Muscle of leg (tissue), 11 donors: ENCODE data around the gene AGAP1. TPM values are rescaled to one million over a fixed set of nuclear protein-coding genes. Genes with fewer than 3 reads are reported as not detected.

Experiments
- DNase-seq: peaks from one replicate; pipeline ENCODE4 v3.0.0; 2013
- H3K27ac ChIP-seq: one replicate; pipeline ENCODE4 v1.5.1; 2013; ENCODE audit warnings: mild to moderate bottlenecking, low read length, control low read depth
- H3K27me3 ChIP-seq: one replicate; pipeline ENCODE4 v1.6.1; 2013; ENCODE audit warnings: low read length; ENCODE audit not compliant: control insufficient read depth, insufficient read depth
- H3K36me3 ChIP-seq: one replicate; pipeline ENCODE4 v1.6.1; 2013; ENCODE audit warnings: low read length; ENCODE audit not compliant: control insufficient read depth, insufficient read depth
- H3K4me1 ChIP-seq: one replicate; pipeline ENCODE4 v1.6.1; 2013; ENCODE audit warnings: low read length; ENCODE audit not compliant: control insufficient read depth, insufficient read depth
- H3K4me3 ChIP-seq: one replicate; pipeline ENCODE4 v1.5.1; 2013; ENCODE audit warnings: low read length, control low read depth
- H3K9me3 ChIP-seq: replicated peaks from 2 replicates; pipeline ENCODE4 v1.6.1; 2013; ENCODE audit warnings: low read depth, low read length; ENCODE audit not compliant: control insufficient read depth
- WGBS: methylation state at CpG from one replicate; pipeline ENCODE4 v1.1.5; 2013; ENCODE audit warnings: missing lambda C conversion rate; ENCODE audit not compliant: insufficient coverage; 5-methylcytosine and 5-hydroxymethylcytosine counted together
- polyA plus RNA-seq, 8 donors: library from polyadenylated mRNA; unstranded; fragments of 120-200 nt; gene quantifications; one replicate each; pipeline versions ENCODE4 v1.2.1 to v1.2.3, GENCODE V29; 2013; ENCODE audit warnings: inconsistent platforms in 1 of 8, low replicate concordance in 1 of 8; ENCODE audit not compliant: insufficient read length in 8 of 8, insufficient read depth in 1 of 8
- total RNA-seq: library from RNA; stranded (reverse); fragments of 120-200 nt; gene quantifications from one replicate; pipeline ENCODE4 v1.2.4, GENCODE V29; 2013

AGAP1 gene
- total and polyA plus RNA-seq, 9 donors = 19.1 to 32.0 (median 26.8) TPM

DNA sequence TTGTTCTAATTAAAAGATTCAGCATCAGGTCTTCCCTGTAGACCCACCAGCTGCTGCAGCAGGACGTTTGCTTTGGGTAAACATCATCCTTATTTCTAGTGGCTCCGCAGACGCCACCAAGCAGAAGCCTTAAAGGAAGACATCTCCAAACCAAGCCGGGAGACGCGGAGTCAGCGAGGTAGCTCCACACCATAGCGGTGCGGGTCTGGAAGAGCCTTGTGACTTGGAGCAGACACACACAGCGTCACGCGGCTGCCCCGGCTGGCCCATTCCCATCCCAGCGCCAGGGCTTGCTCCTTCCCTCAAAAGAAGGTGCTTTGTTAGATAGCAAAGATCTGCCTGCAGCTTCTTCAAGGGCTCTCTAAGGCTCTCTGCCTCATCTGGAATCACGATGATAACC is 437.8 kb downstream of the AGAP1 start:
- no peak for DNase-seq
- WGBS = 83% methylated on average over 8 of the region's 15 CpGs
- Histone ChIP-seq H3K36me3 (peaks cover 33% of the 10 kb centered on the region), H3K9me3 (no peaks in the 10 kb centered on the region), H3K4me1 (peaks cover 8% of the 10 kb centered on the region), H3K27ac (no peak overlapping the region), H3K4me3 (no peak overlapping the region), H3K27me3 (no peaks in the 10 kb centered on the region)

DNA sequence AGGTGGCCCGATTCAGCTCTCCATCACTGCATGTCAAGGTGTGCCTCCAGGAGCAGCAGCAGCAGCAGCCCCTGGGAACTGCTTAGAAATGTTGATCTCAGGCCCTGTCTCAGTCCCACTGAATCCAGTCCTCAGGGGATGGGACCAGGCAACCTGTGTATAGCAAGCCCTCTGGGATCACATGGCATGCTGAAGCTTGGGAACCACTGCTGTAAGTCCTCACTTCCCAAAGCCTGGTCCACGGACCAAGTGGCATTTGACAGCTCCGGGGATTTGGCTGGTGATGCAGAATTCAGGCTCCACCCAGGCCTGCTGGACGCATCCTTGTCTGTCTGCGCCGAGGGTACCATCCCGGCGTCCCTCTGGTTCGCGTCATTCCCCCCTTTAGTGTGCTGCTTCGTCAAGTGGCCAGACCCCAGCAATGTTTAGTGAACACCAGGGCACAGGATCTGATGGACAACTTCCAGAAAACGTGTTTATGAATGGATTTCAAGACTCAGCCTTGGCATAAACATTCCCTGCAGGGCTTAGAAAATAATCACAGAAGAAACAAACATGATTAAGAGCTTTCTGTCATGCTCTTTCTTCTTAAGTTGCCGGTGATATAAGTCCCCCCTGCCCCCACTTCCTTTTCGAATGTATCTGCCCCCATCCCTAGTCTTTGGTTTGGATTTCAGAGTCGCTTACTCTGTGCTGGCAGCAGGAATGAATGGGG is 440.4 kb downstream of the AGAP1 start:
- Histone ChIP-seq H3K4me1 (peaks cover 7% of the 10 kb centered on the region), H3K36me3 (peaks cover 38% of the 10 kb centered on the region), H3K9me3 (no peaks in the 10 kb centered on the region), H3K27ac (no peak overlapping the region), H3K4me3 (no peak overlapping the region), H3K27me3 (no peaks in the 10 kb centered on the region)
- 79% methylated on average over 13 of the region's 15 CpGs for WGBS
- DNase-seq = no peak

DNA sequence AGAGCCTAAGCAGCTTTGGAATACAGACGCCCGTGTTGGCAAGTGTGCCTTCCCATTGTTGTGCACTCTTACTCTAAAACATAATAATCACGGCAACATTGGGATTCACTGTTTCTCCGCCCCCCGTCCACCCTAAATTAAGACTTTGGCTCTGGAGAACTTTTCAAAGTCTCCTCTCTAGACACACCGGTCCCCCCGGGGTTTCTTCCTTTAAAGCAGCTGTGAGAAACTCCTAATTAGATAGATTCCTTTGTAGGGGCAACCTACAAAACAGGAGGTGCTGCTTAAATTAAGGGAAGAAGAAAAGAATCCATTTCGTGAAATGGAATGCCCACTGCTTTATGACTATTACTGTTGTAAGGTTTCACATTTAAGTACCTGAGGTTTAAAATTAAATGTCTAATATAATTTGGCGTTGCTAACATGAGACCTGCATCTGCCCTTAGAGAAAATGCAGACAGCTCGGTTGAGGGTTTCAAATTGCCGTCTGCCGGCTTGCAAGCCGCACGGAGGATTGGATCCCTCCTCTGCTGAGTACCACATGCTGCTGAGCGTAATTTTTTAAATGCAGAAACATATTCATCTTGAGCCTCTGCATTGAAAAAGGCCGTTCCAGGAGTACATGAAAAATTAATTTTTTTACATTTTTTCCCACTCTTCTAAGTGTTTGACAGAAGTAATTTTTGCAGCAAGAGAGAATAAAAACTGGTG is 441.1 kb downstream of the AGAP1 start:
- H3K4me1 ChIP-seq = peaks cover 7% of the 10 kb centered on the region
- H3K36me3 ChIP-seq = peaks cover 45% of the 10 kb centered on the region
- 57% methylated on average over 11 of the region's 16 CpGs for WGBS
- DNase-seq = no peak
- H3K27ac ChIP-seq = no peak overlapping the region
- no peaks in the 10 kb centered on the region for H3K9me3 ChIP-seq
- H3K27me3 ChIP-seq = no peaks in the 10 kb centered on the region
- no peak overlapping the region for H3K4me3 ChIP-seq

DNA sequence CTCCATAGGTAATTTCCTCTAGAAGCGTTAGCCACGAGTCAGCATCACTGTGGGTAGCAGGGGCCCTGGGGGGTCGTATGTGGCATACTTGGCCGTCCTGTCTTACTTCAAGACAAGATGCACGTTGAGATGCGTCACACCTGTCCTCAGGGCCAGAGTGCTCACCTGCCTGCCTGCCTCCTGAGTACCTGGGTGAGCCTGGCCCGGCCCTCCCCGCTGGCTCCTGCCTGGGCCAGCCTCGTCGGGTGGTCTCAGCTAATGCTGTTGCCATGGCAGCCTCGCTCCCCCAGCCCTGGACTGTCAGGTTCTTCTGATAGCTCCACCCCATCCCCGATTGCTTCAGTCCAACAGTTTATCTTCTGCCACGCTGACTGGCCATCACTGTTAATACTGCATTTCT is 441.9 kb downstream of the AGAP1 start:
- Histone ChIP-seq H3K9me3 (no peaks in the 10 kb centered on the region), H3K27me3 (no peaks in the 10 kb centered on the region), H3K27ac (no peak overlapping the region), H3K4me1 (peaks cover 7% of the 10 kb centered on the region), H3K4me3 (no peak overlapping the region), H3K36me3 (peaks cover 42% of the 10 kb centered on the region)
- 85% methylated on average over 13 of the region's 13 CpGs for WGBS
- DNase-seq = no peak

DNA sequence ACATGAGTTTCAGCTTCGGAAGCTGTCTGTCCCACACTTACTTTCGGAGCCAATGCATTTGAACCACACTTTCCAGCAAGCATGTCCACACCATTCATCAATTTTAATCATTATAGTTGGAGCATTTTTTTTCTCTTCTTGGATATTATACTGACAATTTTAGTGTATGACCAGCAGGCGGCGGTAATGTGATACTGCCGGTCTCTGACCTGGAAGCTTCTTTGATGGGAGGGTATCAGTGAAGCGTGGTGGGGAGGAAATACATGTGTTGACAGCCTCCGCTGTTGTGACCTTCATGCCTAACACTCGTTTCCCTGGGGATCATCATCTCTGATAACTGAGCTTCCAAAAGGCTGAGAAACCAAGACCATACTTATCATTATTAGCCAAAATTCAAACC is 442.6 kb downstream of the AGAP1 start:
- WGBS = 76% methylated on average over 2 of the region's 8 CpGs
- no peak overlapping the region for H3K4me3 ChIP-seq
- H3K36me3 ChIP-seq = peaks cover 35% of the 10 kb centered on the region

DNA sequence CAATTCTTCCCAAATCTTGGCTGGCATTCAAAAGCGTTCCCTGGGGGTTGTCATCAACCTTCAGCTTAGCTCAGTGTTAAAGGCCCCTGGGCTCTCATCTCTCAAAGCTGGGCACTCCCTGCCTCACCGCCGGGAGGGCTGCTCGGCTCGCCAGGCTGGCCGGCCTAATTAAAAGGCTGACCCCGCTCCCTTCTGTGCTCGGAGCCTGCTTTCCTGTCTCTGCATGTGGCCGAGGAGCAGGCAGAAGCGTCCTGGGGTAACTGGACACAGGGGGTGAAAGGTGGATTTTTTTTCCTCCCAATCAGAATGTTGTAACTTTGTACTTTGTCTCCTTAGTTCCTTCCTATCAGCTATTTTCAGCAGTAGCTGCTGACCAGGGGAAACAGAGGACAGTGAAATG is 443.2 kb downstream of the AGAP1 start:
- H3K27ac ChIP-seq = no peak overlapping the region
- WGBS = 51% methylated on average over 3 of the region's 10 CpGs
- no peaks in the 10 kb centered on the region for H3K27me3 ChIP-seq
- H3K36me3 ChIP-seq = peaks cover 32% of the 10 kb centered on the region
- peaks cover 7% of the 10 kb centered on the region for H3K4me1 ChIP-seq
- no peak for DNase-seq
- no peak overlapping the region for H3K4me3 ChIP-seq
- H3K9me3 ChIP-seq = no peaks in the 10 kb centered on the region

More for the DNA sequence above, 442.6 kb downstream of the AGAP1 start:
- no peak for DNase-seq
- H3K9me3 ChIP-seq = no peaks in the 10 kb centered on the region
- H3K27me3 ChIP-seq = no peaks in the 10 kb centered on the region
- peaks cover 7% of the 10 kb centered on the region for H3K4me1 ChIP-seq
- no peak overlapping the region for H3K27ac ChIP-seq

DNA sequence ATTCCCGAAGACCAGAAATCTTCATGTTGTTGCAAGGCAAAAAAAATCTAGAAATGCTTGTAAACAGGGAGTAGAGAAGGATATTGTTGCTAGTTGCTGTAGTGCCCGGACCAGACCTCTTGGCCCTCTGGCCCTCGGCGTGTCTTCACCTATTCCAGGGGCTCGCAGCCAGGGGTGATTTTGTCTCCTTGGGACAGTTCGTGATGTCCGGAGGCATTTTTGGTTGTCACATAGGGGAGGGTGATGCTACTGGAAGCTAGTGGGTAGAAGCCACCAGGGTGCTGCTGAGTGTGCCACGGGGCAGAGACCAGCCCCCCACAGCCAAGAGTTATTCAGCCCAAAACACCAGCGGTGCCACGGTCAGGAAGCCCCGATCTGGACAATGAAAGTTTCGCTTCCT is 443.7 kb downstream of the AGAP1 start:
- WGBS = 89% methylated on average over 8 of the region's 12 CpGs
- no peak for DNase-seq
- Histone ChIP-seq H3K4me1 (peaks cover 7% of the 10 kb centered on the region), H3K27ac (no peak overlapping the region), H3K9me3 (no peaks in the 10 kb centered on the region), H3K27me3 (no peaks in the 10 kb centered on the region), H3K36me3 (peaks cover 32% of the 10 kb centered on the region), H3K4me3 (no peak overlapping the region)

DNA sequence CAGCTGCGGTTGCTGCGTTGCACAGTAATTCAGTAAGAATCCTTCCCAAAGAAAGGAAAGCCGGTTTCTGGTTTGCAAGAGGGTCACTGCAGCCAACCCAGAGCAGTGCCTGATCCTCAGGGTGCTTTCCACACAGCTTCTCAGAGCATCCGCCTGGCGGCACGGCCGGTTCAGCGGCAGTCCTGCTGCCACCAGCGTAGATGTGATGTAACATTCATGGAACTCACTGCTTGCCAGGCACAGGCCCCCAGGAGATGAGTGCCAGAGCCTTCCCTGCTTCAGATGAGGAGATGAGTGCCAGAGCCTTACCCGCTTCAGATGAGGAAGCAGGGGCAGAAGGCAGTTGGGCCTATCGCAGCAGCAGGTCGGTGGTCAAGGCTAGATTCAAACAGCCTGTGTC is 444.1 kb downstream of the AGAP1 start:
- Histone ChIP-seq H3K4me3 (no peak overlapping the region), H3K36me3 (peaks cover 30% of the 10 kb centered on the region), H3K9me3 (no peaks in the 10 kb centered on the region), H3K27me3 (no peaks in the 10 kb centered on the region), H3K4me1 (peaks cover 7% of the 10 kb centered on the region), H3K27ac (no peak overlapping the region)
- no peak for DNase-seq
- 72% methylated on average over 10 of the region's 12 CpGs for WGBS

DNA sequence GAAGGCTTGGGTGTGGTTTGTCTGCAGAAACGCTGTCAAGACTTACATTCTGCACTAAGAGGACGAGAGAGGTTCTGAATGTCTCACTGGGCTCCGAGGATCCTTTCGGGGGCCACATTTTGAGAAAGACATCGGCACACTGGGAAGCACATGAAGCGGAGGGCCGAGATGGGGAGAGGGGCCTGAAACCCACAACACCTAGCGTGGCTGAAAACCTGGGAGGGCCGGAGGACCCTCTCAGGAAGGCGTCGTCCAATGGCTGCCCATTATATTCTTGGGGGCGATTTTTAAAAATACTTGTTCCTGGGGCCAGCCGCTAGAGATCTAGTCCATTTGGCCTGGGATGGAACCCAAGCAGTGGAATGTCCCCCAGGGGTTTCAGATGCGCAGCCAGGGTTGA is 444.8 kb downstream of the AGAP1 start:
- Histone ChIP-seq H3K36me3 (peaks cover 27% of the 10 kb centered on the region), H3K4me1 (peaks cover 7% of the 10 kb centered on the region), H3K27me3 (no peaks in the 10 kb centered on the region), H3K4me3 (no peak overlapping the region), H3K27ac (no peak overlapping the region), H3K9me3 (no peaks in the 10 kb centered on the region)
- WGBS = 85% methylated on average over 10 of the region's 14 CpGs
- no peak for DNase-seq

DNA sequence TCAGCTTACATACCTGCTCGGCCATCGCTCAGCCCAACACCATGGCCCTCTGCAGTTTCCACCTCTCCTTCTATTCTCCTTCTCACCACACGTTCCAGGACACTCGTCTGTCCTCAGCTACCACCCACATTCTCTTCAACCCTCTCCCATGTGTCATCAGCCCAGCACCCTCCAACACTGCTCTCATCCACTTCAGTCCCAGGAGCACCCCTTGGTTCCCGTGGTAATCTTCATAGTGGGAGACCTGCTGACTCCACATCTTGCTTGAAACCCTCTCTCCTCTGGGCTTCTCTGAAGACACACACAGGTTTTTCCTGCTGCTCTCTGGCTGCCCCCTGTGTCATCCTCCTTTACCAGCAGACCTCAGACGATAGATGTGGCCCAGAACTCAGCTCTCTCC is 445.6 kb downstream of the AGAP1 start:
- DNase-seq = no peak
- Histone ChIP-seq H3K36me3 (peaks cover 25% of the 10 kb centered on the region), H3K27ac (no peak overlapping the region), H3K27me3 (no peaks in the 10 kb centered on the region), H3K4me1 (peaks cover 4% of the 10 kb centered on the region), H3K4me3 (no peak overlapping the region), H3K9me3 (no peaks in the 10 kb centered on the region)
- WGBS = 90% methylated on average over 6 of the region's 6 CpGs
